ENCODE data around the gene DLGAP1.

The DLGAP1 gene

GRCh38 chr18:3717376-3718025, 737.6 kb downstream of the DLGAP1 start:
- TF ChIP-seq CTCF (IDR thresholded peaks at IDR 0.05): no peak
- DNase-seq (ENCODE audit: low spot score): no peak
- Histone ChIP-seq H3K27ac (no peak overlapping the region), H3K4me3 (no peak overlapping the region)

- Histone ChIP-seq H3K4me3 (no peak overlapping the region), H3K27ac (no peak overlapping the region)
- DNase-seq (ENCODE audit: low spot score): no peak
- TF ChIP-seq CTCF (IDR thresholded peaks at IDR 0.05): no peak
These were observed 738.9 kb downstream of the DLGAP1 start for GRCh38 chr18:3716116-3716660.

GRCh38 chr18:3715231-3716080, 739.7 kb downstream of the DLGAP1 start:
- Histone ChIP-seq H3K4me3 (no peak overlapping the region), H3K27ac (no peak overlapping the region)
- TF ChIP-seq CTCF (IDR thresholded peaks at IDR 0.05): no peak
- DNase-seq (ENCODE audit: low spot score): no peak

- no peak overlapping the region for H3K27ac ChIP-seq
- no peak for DNase-seq (ENCODE audit: low spot score)
- H3K4me3 ChIP-seq: no peak overlapping the region
- TF ChIP-seq CTCF (IDR thresholded peaks at IDR 0.05): no peak
These were observed 741.4 kb downstream of the DLGAP1 start for GRCh38 chr18:3713708-3714107.

GRCh38 chr18:3713166-3713565, 741.9 kb downstream of the DLGAP1 start:
- no peak for TF ChIP-seq CTCF (IDR thresholded peaks at IDR 0.05)
- H3K4me3 ChIP-seq: no peak overlapping the region
- H3K27ac ChIP-seq: no peak overlapping the region
- no peak for DNase-seq (ENCODE audit: low spot score)

GRCh38 chr18:3712491-3712890, 742.6 kb downstream of the DLGAP1 start:
- Histone ChIP-seq H3K27ac (no peak overlapping the region), H3K4me3 (no peak overlapping the region)
- no peak for DNase-seq (ENCODE audit: low spot score)
- TF ChIP-seq CTCF (IDR thresholded peaks at IDR 0.05): no peak
